ENCODE results near the gene THAP9.
A peak's percentile ranks its signal among the peaks of the same experiment; 100 is the strongest.
"Not testable (repeated sequence)": the region's sequence is repeated elsewhere in the genome, so short reads cannot be mapped to it uniquely, and the experiment has no call there.

Gene THAP9

GRCh38 chr4:82900411-82901182 is at the start of gene THAP9:
Gene THAP9, plus strand, starts transcription at chr4:82900735. Its CDS starts 68 bp downstream, at chr4:82900803.
- TF ChIP-seq PATZ1 (CRISPR knock-in tag; IDR thresholded peaks at IDR 0.05; ENCODE audit: borderline replicate concordance) (no peak), ZFP3 (CRISPR knock-in tag; IDR thresholded peaks at IDR 0.05) (0 out of 2 replicates have a peak, but pooled peaks have one; percentile 20), ZNF70 (CRISPR knock-in tag; IDR thresholded peaks at IDR 0.05) (peak; percentile 71; the same call in 1 of the 2 replicates)
- ATAC-seq: peak; percentile 96

GRCh38 chr4:82851318-82851717 is 49.2 kb upstream of the THAP9 start:
- TF ChIP-seq OSR1 (CRISPR knock-in tag; IDR thresholded peaks at IDR 0.05) (no peak), ZNF8 (CRISPR knock-in tag; IDR thresholded peaks at IDR 0.05) (no peak), BACH2 (CRISPR knock-in tag; IDR thresholded peaks at IDR 0.05; ENCODE audit: borderline replicate concordance) (no peak), ZFP30 (CRISPR knock-in tag; IDR thresholded peaks at IDR 0.05) (no peak), PPARA (CRISPR knock-in tag; IDR thresholded peaks at IDR 0.05; ENCODE audit: borderline replicate concordance) (no peak), ARNTL (CRISPR knock-in tag; IDR thresholded peaks at IDR 0.05; ENCODE audit: borderline replicate concordance, low read depth) (no peak), ZFP3 (CRISPR knock-in tag; IDR thresholded peaks at IDR 0.05) (peak; percentile 78; the same call in 1 of the 2 replicates)
- no peak for ATAC-seq

DNA sequence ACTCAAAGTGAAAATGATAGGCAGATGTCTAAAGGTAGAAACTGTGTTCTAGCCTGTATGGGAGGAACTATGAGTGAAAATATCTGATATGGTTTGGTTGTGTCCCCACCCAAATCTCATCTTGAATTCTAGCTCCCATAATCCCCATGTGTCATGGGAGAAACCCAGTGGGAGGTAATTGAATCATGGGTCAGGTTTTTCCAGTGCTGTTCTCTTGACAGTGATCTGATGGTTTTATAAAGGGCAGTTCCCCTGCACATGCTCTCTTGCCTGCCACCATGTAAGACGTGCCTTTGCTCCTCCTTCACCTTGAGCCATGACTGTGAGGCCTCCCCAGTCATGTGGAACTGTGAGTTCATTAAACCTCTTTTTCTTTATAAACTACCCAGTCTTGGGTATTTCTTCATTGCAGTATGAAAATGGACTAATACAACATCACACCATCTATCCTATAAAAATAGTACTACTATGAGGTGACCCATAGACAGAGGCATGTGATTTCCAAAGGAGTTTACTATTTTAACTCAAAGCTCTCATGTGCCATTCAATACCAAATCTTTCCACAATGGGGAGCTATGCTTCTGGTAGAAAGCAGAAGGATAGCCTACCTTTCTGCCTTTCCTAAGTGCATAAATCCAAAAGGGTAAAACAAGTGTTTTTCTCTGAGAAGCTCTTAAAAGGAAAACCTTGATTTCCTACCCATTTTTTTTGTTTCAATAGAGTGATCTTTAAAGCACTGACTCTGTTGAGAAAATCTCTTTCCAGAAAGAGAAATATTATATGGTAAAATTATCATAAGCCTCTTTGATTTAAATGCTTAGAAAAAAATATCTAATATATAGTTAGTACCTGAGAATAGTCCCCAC is 48.4 kb upstream of the THAP9 start:
- ATAC-seq: peak; percentile 90
- TF ChIP-seq POU6F1 (CRISPR knock-in tag; IDR thresholded peaks at IDR 0.05; ENCODE audit: borderline replicate concordance, low read depth) (no peak), PPARA (CRISPR knock-in tag; IDR thresholded peaks at IDR 0.05; ENCODE audit: borderline replicate concordance) (no peak), SNAI2 (CRISPR knock-in tag; IDR thresholded peaks at IDR 0.05) (no peak), GLIS3 (CRISPR knock-in tag; IDR thresholded peaks at IDR 0.05) (no peak), ZNF8 (CRISPR knock-in tag; IDR thresholded peaks at IDR 0.05) (no peak), ZNF565 (CRISPR knock-in tag; conservative IDR thresholded peaks at IDR 0.05; ENCODE audit: low read depth) (no peak)
- TF ChIP-seq, protein P1, sequence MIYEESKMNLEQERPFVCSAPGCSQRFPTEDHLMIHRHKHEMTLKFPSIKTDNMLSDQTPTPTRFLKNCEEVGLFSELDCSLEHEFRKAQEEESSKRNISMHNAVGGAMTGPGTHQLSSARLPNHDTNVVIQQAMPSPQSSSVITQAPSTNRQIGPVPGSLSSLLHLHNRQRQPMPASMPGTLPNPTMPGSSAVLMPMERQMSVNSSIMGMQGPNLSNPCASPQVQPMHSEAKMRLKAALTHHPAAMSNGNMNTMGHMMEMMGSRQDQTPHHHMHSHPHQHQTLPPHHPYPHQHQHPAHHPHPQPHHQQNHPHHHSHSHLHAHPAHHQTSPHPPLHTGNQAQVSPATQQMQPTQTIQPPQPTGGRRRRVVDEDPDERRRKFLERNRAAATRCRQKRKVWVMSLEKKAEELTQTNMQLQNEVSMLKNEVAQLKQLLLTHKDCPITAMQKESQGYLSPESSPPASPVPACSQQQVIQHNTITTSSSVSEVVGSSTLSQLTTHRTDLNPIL (CRISPR knock-in tag; IDR thresholded peaks at IDR 0.05; ENCODE audit: low read depth): no peak

DNA sequence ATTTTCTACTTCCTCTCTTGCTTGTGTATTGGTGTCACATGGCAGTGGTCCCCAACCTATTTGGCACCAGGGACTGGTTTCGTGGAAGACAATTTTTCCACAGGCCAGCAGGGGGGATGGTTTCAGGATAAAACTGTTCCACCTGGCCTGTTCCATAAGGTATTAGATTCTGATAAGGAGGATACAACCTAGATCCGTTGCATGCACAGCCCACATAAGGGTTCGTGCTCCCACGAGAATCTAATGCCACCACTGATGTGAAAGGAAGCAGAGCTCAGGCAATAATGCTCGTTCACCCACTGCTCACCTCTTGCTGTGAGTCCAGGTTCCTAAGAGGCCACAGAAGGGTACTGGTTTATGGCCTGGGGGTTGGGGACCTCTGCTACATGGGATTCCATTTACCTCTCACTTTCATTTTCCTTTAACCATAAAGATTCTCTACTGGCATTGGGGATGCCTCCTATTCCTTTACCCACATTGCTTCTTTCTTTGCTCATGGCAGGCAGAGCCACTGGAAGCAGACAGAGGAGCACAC is 47.7 kb upstream of the THAP9 start:
- TF ChIP-seq, protein P1 (CRISPR knock-in tag; IDR thresholded peaks at IDR 0.05; ENCODE audit: low read depth): no peak
- TF ChIP-seq TOX (CRISPR knock-in tag; IDR thresholded peaks at IDR 0.05; ENCODE audit: borderline replicate concordance) (no peak), GLIS3 (CRISPR knock-in tag; IDR thresholded peaks at IDR 0.05) (no peak), OSR1 (CRISPR knock-in tag; IDR thresholded peaks at IDR 0.05) (no peak), PPARA (CRISPR knock-in tag; IDR thresholded peaks at IDR 0.05; ENCODE audit: borderline replicate concordance) (no peak), BACH2 (CRISPR knock-in tag; IDR thresholded peaks at IDR 0.05; ENCODE audit: borderline replicate concordance) (no peak), ZFP30 (CRISPR knock-in tag; IDR thresholded peaks at IDR 0.05) (no peak), ZNF8 (CRISPR knock-in tag; IDR thresholded peaks at IDR 0.05) (no peak), RARB (CRISPR knock-in tag; IDR thresholded peaks at IDR 0.05) (no peak), ZFP3 (CRISPR knock-in tag; IDR thresholded peaks at IDR 0.05) (no peak), ZNF565 (CRISPR knock-in tag; conservative IDR thresholded peaks at IDR 0.05; ENCODE audit: low read depth) (no peak)
- TF ChIP-seq, protein P2, sequence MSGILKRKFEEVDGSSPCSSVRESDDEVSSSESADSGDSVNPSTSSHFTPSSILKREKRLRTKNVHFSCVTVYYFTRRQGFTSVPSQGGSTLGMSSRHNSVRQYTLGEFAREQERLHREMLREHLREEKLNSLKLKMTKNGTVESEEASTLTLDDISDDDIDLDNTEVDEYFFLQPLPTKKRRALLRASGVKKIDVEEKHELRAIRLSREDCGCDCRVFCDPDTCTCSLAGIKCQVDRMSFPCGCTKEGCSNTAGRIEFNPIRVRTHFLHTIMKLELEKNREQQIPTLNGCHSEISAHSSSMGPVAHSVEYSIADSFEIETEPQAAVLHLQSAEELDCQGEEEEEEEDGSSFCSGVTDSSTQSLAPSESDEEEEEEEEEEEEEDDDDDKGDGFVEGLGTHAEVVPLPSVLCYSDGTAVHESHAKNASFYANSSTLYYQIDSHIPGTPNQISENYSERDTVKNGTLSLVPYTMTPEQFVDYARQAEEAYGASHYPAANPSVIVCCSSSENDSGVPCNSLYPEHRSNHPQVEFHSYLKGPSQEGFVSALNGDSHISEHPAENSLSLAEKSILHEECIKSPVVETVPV (CRISPR knock-in tag; IDR thresholded peaks at IDR 0.05): no peak
- peak; percentile 54 for ATAC-seq

DNA sequence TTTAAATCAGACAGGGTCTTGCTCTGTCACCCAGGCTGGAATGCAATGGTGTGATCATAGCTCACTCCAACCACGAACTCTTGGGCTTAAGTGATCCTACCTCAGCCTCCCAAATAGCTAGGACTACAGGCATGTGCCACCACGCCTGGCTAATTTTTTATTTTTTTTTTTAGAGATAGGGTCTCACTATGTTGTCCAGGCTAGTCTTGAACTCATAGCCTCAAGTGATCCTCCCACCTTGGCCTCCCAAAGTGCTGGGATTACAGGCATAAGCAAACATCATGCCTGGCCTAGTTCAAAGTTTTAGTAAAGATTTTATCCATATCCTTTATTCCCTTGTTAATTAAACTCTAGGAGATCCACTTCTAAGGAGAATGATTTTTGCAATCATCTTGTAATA is 40.0 kb upstream of the THAP9 start:
- ATAC-seq: not testable (repeated sequence)
